GM10847 (cell line): ENCODE data around the gene FBXL5.

Experiments used
- POLR2A ChIP-seq: IDR thresholded peaks from 2 replicates; pipeline ENCODE4 v1.6.1; 2011; ENCODE audit not compliant: insufficient read length; ENCODE audit errors: extremely low read depth

The FBXL5 gene

DNA sequence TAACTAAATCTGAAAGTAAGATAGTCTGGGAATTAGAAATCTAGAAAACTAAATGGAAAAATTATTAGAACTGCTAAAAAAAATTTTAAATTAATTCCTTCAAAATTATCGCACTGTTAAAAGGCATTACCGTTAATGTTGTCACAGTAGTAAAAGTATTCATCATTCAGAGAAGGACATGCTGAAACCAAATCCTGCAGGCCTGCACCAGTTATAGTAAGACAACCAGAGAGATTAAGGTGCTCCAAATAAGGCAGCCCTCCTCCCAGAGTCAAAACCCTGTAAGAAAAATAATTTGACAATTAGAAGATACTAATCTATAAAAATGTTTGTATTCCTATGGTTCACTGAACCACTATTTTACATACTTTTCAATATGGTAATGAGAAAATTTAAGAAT is 43.0 kb downstream of the FBXL5 start:
- no peak for TF ChIP-seq POLR2A

DNA sequence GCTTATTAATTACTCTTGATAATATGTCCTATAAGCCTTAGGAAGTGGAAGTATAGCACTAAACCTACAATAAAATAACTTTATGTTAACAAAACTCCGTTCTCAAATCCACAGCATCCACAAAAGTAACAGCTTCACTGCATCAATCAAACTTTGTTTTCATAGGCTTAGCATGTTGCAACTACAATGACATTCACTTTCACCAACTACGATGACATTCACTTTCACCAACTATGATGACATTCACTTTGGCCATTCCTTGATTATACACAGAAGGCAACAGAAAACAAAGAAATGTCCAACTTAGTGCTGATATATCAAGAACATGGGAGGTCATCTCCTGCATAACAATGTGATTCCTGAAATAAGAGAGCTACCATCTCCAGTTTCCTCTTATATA is 44.3 kb downstream of the FBXL5 start:
- no peak for TF ChIP-seq POLR2A

DNA sequence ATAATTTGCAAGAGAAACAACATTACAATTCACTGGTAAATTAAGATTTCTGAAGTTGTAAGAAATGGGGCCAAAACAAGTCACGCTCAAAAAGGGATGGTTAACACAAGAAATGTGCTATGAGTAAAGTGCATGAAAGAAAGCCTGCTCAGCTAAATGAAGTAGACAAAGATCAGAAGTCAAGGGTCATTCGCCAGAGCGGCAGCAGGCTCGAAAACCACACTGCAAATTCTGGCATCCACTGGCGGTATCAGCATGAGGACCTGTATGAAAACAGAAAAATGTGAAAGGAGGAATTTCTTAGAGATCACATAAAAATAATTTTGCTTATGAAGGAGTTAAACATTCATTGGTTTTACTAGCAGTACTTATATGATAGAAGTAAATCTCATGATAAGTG is 49.6 kb downstream of the FBXL5 start:
- no peak for TF ChIP-seq POLR2A

DNA sequence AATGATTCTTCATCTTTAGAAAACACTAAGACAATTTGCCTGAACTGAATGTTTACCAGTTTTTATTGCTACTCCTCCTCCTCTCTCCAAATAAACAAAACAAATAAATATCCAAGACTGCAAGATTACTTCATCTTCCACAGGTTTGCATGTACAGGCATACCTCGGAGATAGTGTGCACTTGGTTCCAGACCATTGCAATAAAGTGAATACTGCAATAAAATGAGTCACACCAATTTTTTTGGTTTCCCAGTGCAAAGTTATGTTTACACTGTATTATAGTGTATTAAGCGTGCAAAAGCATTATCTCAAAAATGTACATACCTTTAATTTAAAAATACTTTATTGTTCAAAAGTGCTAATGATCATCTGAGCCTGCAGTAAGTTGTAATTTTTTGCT is 53.3 kb downstream of the FBXL5 start:
- TF ChIP-seq POLR2A = no peak

DNA sequence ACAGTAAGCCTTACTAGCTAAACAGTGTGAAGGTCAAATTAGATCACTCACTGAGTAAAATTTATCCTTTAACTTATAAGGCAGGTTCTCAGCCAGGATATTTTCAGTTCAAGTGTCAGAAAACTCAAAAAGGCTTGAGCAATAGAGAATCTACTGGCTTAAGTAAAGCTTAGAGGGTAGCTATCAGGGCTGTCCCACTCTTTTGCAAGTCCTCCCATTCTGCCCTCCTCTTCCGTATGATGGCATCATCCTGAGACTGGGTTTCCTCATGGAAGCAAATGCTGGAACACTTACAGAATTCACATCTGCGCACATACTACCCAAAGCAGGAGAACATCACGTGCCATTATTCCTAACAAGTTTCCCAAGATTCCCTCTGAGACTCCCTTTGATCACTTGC is 55.0 kb downstream of the FBXL5 start:
- no peak for TF ChIP-seq POLR2A

DNA sequence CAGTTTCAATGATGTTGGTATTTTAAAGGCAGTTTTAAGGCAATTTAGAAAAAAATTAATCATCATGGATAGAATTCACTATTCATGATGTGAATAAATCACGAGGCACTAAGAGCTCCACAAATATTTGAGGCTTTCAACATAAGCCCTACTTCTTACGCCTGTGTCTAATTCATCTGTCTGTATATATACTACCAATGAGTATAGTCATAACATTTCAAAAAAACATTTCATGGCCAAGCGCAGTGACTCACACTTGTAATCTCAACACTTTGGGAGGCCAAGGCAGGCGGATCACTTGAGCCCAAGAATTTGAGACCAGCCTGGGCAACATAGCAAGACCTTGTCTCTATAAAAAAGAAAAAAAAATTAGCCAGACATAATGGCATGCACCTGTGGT is 56.5 kb downstream of the FBXL5 start:
- TF ChIP-seq POLR2A = no peak

DNA sequence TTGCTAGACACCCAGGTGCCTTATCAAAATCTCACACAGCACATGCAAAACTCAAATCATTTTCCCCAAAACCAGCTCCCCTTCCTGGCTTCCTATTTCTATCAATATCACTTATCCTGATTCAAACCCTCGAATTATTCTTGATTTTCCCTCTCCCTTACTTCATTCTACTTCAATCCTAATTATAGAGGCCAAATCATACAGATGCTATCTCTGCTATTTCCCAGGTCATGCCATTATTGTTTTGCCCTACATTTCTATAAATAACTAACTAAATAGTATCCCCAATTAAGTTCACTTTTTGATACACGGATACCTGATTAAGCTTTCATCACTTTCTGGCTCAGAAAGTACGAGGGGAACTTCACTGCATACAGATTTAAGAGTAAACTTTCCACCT is 62.4 kb downstream of the FBXL5 start:
- TF ChIP-seq POLR2A = no peak

DNA sequence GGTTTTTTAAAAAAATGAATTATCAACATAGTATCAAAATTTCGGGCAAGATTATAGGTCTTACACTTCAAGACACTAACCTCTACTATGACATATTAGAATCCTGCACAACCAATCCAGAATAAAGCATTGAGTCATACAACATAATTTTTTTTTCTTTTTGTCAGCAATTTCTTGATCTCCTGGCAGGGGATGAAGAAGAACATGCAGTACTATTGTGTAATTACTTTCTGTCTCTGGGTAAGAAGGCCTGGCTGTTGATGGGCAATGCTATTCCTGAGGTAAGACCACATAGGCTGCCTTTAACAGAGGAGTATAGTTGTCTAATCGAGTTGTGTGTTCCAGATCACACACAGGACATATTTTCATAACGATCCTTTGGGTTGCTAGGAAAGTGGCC is 67.5 kb downstream of the FBXL5 start:
- TF ChIP-seq POLR2A = no peak

DNA sequence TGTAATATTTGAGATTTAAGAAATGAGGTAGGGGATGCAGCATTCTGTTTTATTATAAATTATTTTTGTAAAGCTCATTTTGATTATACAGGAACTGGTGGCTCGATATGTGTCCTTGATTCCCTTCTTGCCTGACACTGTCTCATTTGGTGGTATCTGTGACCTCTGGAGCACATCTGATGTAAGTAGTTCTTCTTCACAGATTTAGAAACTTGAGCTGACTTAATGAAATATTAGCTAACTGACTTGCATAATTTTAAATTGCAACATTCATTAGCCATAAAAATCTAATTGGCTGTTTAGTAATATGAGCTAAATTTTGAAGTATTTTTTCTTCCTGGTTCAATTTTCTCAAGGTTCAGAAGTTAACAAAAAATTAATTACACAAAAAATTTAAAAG is 69.1 kb downstream of the FBXL5 start:
- no peak for TF ChIP-seq POLR2A

DNA sequence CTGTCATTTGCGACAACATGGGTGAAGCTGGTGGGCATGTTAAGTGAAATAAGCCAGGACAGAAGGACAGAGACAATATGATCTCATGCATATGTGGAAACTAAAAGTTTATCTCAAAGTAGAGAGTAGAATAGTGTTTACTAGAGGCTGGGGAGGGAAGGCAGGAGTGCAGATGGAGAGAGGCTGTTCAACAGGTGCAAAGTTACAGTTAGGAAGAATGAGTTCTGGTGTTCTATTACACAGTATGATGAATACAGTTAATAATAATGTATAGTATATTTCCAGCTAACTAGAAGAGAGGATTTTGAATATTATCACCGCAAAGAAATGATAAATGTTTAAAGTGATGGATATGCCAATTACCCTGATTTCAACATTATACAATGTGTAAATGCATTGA is 69.8 kb downstream of the FBXL5 start:
- no peak for TF ChIP-seq POLR2A

DNA sequence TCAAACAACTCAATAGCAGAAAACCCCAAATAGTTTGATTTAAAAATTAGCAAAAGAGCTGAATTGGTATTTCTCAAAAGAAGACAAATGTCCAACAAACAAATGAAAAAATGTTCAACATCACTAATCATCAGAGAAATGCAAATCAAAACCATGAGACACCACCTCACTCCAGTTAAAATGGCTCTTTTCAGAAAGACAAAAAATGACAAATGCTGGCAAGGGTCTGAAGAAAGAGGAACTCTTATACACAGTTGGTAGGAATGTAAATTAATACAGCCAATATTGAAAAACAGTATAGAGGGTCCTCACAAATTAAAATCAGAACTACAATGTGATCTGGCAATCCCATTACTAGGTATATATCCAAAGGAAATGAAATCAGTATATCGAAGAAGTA is 70.4 kb downstream of the FBXL5 start:
- no peak for TF ChIP-seq POLR2A

DNA sequence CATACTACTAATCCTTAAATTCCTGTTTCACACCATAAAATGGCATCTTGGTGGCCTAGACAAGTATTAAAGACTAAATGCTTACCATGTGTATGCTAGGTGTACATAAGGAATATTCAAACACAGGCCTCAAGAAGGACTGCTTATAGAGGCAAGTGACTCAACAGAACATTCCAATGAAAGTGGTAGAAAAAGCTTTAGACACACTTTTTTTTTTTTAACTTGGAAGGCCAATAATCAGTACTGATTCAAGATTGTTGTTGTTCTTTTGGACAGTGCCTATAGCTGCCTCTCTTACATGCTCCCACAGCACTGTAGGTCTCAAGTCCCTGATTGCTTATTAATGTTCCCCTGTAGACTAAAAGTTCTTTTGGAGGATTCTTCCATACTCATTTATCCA is 77.6 kb downstream of the FBXL5 start:
- TF ChIP-seq POLR2A = no peak

DNA sequence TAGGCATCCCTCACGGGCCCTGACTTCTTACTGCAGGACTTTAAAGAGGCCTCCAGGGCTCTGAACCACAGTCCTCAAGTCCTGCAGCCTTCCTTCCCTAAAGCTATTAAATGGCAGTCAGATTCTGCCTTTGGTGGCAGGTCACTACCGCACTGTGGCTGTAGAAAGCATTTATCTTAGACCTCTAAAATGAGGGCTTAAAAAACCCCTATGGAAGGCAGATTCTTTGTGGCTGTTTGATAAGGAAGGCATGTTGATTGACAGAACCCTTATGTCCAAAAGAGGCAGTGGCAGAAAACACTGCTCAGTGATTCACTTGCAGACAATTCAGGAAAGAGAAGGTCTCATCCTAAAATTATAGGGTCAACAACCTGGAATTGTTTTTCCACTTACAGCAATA is 79.2 kb downstream of the FBXL5 start:
- no peak for TF ChIP-seq POLR2A

DNA sequence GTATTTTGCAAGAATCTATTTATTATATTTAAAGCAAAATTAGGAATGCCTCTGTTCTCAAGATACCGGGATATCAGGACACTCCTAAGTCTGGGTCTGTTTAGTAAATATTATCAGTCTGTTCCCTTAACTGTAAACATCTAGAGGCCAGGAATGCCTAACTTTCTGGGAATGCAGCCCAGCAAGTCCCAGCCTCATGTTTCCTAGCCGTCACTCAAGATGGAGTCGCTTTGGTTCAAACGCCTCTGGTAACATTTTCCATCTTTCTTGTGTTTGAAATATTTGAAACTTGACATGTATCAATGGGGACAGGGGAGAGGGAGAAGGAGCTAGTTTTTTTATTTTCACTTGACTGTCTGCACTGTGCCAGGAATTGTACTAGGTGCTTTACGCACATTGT is 85.4 kb downstream of the FBXL5 start:
- TF ChIP-seq POLR2A = no peak

DNA sequence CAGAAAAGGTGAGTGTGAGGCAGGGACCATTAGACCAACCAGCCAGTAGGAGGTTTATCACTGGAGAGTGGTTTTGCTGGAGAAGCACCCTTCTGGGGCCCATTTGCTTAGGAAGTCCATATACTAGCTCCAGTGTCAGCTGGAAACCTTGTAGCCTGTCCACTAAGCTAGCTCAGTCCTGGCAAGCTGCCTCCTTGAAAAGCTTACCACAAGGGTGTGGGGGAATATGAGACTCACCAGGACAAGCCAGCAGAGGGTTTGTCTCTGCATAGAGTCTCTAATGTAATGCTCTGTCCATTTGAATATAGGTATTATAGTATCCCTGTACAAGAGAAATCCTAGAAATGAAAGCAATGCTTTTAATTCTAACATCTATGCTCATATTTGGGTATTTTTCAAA is 86.3 kb downstream of the FBXL5 start:
- no peak for TF ChIP-seq POLR2A

DNA sequence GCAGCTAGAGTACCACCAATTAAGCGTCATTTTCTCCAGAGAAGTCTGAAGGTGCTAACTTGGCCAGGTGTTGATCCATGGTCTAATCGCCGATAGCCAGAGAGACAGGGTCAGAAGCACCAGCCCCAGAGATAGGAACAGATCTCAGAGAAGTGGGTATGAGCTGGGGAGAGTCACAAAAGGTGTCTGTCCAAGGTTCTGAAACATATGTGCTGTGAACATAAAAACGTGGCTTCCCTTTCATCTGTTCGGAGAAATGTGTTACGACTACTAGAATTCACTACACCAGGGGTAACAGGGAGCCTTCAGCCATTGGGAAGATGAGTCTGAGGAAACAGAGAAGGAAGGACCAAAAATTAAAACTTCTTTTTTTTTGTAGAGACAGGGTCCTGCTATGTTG is 91.3 kb downstream of the FBXL5 start:
- TF ChIP-seq POLR2A = no peak

DNA sequence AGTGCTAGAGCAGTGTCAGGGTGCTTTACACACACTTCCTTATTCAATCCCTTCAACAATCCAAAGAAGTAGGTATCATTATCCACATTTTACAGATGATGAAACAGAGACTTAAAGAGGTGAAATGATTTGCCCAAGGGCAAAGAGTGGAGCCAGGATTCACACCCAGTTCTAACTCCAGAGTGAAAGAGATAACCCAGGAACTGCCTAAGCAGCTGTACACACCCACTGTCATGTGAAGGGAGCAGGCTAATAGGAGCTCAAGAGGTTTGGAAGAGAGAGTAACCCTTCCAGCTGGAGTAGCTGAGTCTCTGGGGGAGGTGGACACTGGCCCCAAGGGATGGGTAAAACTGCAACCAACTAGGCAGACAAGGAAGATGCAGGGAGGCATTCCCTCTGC is 92.5 kb downstream of the FBXL5 start:
- no peak for TF ChIP-seq POLR2A

DNA sequence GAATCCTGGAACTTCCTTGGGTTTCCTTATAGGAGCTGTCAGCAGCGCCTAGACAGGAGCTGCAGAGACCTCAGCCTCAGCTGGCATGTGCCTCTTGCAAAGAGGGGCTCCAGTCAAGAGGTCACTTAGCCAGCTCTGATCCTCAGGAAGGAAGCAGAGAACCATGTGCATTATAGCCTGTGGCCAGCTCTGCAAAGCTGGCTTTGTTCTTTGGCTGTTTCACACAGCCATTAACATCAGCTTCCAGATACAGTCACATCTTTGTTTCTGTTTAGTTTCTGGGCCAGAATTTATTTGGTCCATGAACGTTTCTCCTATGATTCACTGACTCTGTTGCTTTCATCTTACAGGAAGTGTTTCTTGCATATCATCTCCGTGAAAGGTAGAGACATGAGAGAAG is 93.0 kb downstream of the FBXL5 start:
- no peak for TF ChIP-seq POLR2A
